ENCODE measurements around the gene GRPR. TPM values are rescaled to one million over a fixed set of nuclear protein-coding genes. Genes with fewer than 3 reads are reported as not detected.

GRPR gene
- total RNA-seq, 1 donor from 2014 or later: 3.0 TPM

DNA sequence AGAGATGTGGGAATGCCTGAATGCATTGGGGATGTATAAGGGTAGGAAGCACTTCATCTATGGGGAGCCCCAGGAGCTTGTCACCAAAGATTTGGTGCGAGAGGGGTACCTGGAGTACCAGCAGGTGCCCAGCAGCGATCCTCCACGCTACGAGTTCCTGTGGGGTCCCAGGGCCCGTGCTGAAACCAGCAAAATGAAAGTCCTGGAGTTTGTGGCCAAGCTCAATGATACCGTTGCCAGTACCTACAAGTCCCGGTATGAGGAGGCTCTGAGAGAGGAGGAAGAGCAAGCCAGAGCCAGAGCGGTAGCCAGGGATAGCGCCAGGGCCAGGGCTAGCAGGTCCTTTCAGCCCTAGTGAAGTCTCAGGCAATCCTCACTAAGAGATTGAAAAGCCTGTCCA, 47.7 kb downstream of the GRPR start:
- no peak overlapping the region for H3K4me3 Mint-ChIP-seq (ENCODE audit: unreplicated experiment)
- Histone ChIP-seq H3K4me2 (ENCODE audit: low read length) (no peak overlapping the region), H3K79me2 (ENCODE audit: insufficient read depth, low read length) (no peaks in the 10 kb centered on the region), H2AFZ (ENCODE audit: low read depth, low read length) (no peak overlapping the region), H3K27ac (ENCODE audit: low read depth, low read length) (no peak overlapping the region), H3K9me3 (ENCODE audit: insufficient read depth, low read depth, low read length) (no peaks in the 10 kb centered on the region), H3K27me3 (ENCODE audit: insufficient read depth, low read length) (no peaks in the 10 kb centered on the region), H4K20me1 (ENCODE audit: insufficient read depth, low read length) (no peaks in the 10 kb centered on the region), H3K4me1 (ENCODE audit: insufficient read depth, low read length) (no peaks in the 10 kb centered on the region), H3K9ac (ENCODE audit: low read length) (no peak overlapping the region), H3K36me3 (ENCODE audit: insufficient read depth, low read length) (no peaks in the 10 kb centered on the region), H3K4me3 (ENCODE audit: insufficient read depth, low read depth, low read length) (no peak overlapping the region)
- no peaks in the 10 kb centered on the region for H3K4me1 Mint-ChIP-seq (ENCODE audit: low read depth, unreplicated experiment)
- H3K27me3 Mint-ChIP-seq (ENCODE audit: low read depth, unreplicated experiment): no peaks in the 10 kb centered on the region
- H3K27ac Mint-ChIP-seq (ENCODE audit: unreplicated experiment): no peak overlapping the region
- DNase-seq (ENCODE audit: low read depth): no peak
- TF ChIP-seq EZH2 (IDR thresholded peaks at IDR 0.05; ENCODE audit: insufficient read depth, low read length): no peak
- no peak for TF ChIP-seq CTCF (IDR thresholded peaks at IDR 0.05; ENCODE audit: insufficient read depth, low read depth, low read length)
- FAIRE-seq: no peak
- H3K36me3 Mint-ChIP-seq (ENCODE audit: low read depth, unreplicated experiment): no peaks in the 10 kb centered on the region
- no peaks in the 10 kb centered on the region for H3K9me3 Mint-ChIP-seq (ENCODE audit: unreplicated experiment)

GRCh38 chrX:16171944-16172343, 48.6 kb downstream of the GRPR start:
- H3K27me3 Mint-ChIP-seq (ENCODE audit: low read depth, unreplicated experiment): no peaks in the 10 kb centered on the region
- no peak overlapping the region for H3K4me3 Mint-ChIP-seq (ENCODE audit: unreplicated experiment)
- Histone ChIP-seq H3K36me3 (ENCODE audit: insufficient read depth, low read length) (no peaks in the 10 kb centered on the region), H3K9me3 (ENCODE audit: insufficient read depth, low read depth, low read length) (no peaks in the 10 kb centered on the region), H3K9ac (ENCODE audit: low read length) (no peak overlapping the region), H3K4me3 (ENCODE audit: insufficient read depth, low read depth, low read length) (no peak overlapping the region), H3K4me2 (ENCODE audit: low read length) (no peak overlapping the region), H3K79me2 (ENCODE audit: insufficient read depth, low read length) (no peaks in the 10 kb centered on the region), H3K4me1 (ENCODE audit: insufficient read depth, low read length) (no peaks in the 10 kb centered on the region), H4K20me1 (ENCODE audit: insufficient read depth, low read length) (no peaks in the 10 kb centered on the region), H3K27ac (ENCODE audit: low read depth, low read length) (no peak overlapping the region), H3K27me3 (ENCODE audit: insufficient read depth, low read length) (no peaks in the 10 kb centered on the region), H2AFZ (ENCODE audit: low read depth, low read length) (no peak overlapping the region)
- no peak for DNase-seq (ENCODE audit: low read depth)
- H3K36me3 Mint-ChIP-seq (ENCODE audit: low read depth, unreplicated experiment): no peaks in the 10 kb centered on the region
- TF ChIP-seq EZH2 (IDR thresholded peaks at IDR 0.05; ENCODE audit: insufficient read depth, low read length): no peak
- TF ChIP-seq CTCF (IDR thresholded peaks at IDR 0.05; ENCODE audit: insufficient read depth, low read depth, low read length): no peak
- FAIRE-seq: peak; percentile 26
- H3K27ac Mint-ChIP-seq (ENCODE audit: unreplicated experiment): no peak overlapping the region
- no peaks in the 10 kb centered on the region for H3K9me3 Mint-ChIP-seq (ENCODE audit: unreplicated experiment)
- no peaks in the 10 kb centered on the region for H3K4me1 Mint-ChIP-seq (ENCODE audit: low read depth, unreplicated experiment)

DNA sequence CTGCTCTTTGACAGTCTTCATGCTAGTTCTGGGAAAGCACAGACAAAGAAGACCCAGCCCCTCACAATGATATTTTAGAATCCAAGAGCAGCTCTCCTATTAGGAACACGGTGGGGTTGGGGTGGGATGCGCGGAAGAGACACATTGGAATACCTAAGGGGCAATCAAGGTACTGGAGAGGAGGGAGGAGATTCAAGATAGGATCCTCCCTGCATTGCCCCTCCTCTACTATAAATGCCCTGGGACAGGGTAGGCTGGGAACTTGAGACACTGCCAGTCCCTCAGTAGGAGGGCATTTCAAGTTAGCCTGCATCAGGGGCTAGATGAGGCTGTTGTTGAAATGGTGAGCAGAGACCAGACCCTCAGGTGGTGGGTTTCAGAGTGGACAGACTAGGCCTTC, 49.0 kb downstream of the GRPR start:
- Mint-ChIP-seq H3K9me3 (ENCODE audit: unreplicated experiment) (no peaks in the 10 kb centered on the region), H3K4me1 (ENCODE audit: low read depth, unreplicated experiment) (no peaks in the 10 kb centered on the region), H3K27me3 (ENCODE audit: low read depth, unreplicated experiment) (no peaks in the 10 kb centered on the region), H3K27ac (ENCODE audit: unreplicated experiment) (no peak overlapping the region), H3K36me3 (ENCODE audit: low read depth, unreplicated experiment) (no peaks in the 10 kb centered on the region), H3K4me3 (ENCODE audit: unreplicated experiment) (no peak overlapping the region)
- Histone ChIP-seq H3K4me3 (ENCODE audit: insufficient read depth, low read depth, low read length) (no peak overlapping the region), H3K79me2 (ENCODE audit: insufficient read depth, low read length) (no peaks in the 10 kb centered on the region), H3K36me3 (ENCODE audit: insufficient read depth, low read length) (no peaks in the 10 kb centered on the region), H3K4me2 (ENCODE audit: low read length) (no peak overlapping the region), H4K20me1 (ENCODE audit: insufficient read depth, low read length) (no peaks in the 10 kb centered on the region), H2AFZ (ENCODE audit: low read depth, low read length) (no peak overlapping the region), H3K27ac (ENCODE audit: low read depth, low read length) (no peak overlapping the region), H3K9me3 (ENCODE audit: insufficient read depth, low read depth, low read length) (no peaks in the 10 kb centered on the region), H3K4me1 (ENCODE audit: insufficient read depth, low read length) (no peaks in the 10 kb centered on the region), H3K27me3 (ENCODE audit: insufficient read depth, low read length) (no peaks in the 10 kb centered on the region), H3K9ac (ENCODE audit: low read length) (no peak overlapping the region)
- FAIRE-seq: no peak
- TF ChIP-seq CTCF (IDR thresholded peaks at IDR 0.05; ENCODE audit: insufficient read depth, low read depth, low read length) (no peak), EZH2 (IDR thresholded peaks at IDR 0.05; ENCODE audit: insufficient read depth, low read length) (no peak)
- no peak for DNase-seq (ENCODE audit: low read depth)
